ENCODE results near the gene NFILZ. TPM values are rescaled to one million over a fixed set of nuclear protein-coding genes. Genes with fewer than 3 reads are reported as not detected.
A peak's percentile ranks its signal among the peaks of the same experiment; 100 is the strongest.

The NFILZ gene
- total RNA-seq, 2 experiments from 2014 or later: not detected

DNA sequence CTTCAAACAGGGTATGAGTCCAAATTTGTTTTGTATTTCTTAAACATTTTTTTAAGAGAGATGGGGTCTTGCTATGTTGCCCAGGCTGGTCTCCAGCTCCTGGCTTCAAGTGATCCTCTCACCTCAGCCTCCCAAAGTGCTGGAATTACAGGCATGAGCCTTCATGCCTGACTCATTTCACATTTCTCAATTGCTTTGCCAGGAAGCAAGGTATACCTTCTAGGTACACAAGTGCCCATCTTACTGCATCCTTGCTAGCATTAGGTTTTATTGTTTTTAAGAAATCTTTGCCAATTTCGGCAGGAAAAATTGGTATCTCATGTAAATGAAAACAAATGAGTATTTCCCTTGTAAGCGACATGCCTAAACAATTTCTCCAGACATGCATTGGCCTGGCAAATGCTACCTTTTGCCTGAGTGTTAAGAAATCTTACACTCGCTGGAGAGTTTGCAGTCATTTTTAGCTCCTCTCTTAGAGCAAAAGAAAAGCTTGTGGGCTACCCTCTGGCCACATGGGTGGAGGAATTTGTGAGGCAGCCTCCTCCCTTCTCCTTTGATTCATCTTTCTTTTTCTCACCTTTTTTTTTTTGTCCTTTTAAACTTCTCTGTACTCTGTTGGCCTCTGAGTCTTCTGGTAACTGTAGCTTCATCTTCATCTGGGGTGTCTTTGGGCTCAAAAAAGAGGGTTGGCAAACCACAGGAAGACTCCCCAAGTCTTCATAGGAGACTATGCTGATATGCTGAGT lies 35.2 kb downstream of the NFILZ start:
- H3K27me3 Mint-ChIP-seq: peaks cover 8% of the 10 kb centered on the region
- H3K36me3 Mint-ChIP-seq: peaks cover 3% of the 10 kb centered on the region
- peak; percentile 63 for ATAC-seq (ENCODE audit: low read depth)
- peaks cover 52% of the 10 kb centered on the region for H3K4me1 Mint-ChIP-seq
- peak overlapping the region; percentile 68 for H3K27ac Mint-ChIP-seq
- H3K4me3 Mint-ChIP-seq: peak overlapping the region; percentile 36
- H3K9me3 Mint-ChIP-seq: peaks cover 5% of the 10 kb centered on the region
- no peak for DNase-seq
- POLR2A ChIA-PET: interaction anchor here (0.6 to 1.0 kb wide), 3 partner anchors 9 to 33 kb away, joined by 3 to 4 read pairs (median 3); no protein-coding TSS in a partner anchor

DNA sequence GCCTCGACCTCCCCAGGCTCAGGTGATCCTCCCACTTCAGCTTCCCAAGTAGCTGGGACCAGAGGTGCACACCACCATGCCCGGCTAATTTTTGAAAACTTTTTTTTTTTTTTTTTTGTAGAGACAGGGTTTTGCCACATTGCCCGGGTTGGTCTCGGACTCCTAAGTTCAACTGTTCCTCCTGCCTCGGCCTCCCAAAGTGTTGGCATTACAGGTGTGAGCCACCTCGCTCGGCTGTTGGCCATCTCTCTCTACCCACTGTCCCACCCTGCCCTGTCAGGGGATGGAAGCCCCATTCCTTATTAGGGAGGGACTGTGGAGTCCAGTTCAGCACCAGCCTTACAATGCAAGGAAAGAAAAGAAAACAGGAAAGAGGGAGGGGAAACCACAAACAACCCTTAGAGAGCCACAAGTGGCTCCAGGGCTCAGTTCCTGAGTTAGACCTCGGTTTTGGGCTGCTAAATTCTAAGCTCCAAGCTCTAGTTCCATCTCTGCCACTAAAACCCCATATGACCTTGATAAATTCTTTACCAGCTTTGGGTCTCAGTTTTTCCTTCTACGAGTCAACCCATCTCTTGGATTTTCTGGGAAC lies 36.5 kb downstream of the NFILZ start:
- Mint-ChIP-seq H3K4me1 (peaks cover 63% of the 10 kb centered on the region), H3K9me3 (peaks cover 5% of the 10 kb centered on the region), H3K27ac (peak overlapping the region; percentile 56), H3K36me3 (peaks cover 3% of the 10 kb centered on the region), H3K4me3 (peak overlapping the region; percentile 63), H3K27me3 (peaks cover 3% of the 10 kb centered on the region)
- no peak for ATAC-seq (ENCODE audit: low read depth)
- POLR2A ChIA-PET: no interaction called here
- DNase-seq: no peak

DNA sequence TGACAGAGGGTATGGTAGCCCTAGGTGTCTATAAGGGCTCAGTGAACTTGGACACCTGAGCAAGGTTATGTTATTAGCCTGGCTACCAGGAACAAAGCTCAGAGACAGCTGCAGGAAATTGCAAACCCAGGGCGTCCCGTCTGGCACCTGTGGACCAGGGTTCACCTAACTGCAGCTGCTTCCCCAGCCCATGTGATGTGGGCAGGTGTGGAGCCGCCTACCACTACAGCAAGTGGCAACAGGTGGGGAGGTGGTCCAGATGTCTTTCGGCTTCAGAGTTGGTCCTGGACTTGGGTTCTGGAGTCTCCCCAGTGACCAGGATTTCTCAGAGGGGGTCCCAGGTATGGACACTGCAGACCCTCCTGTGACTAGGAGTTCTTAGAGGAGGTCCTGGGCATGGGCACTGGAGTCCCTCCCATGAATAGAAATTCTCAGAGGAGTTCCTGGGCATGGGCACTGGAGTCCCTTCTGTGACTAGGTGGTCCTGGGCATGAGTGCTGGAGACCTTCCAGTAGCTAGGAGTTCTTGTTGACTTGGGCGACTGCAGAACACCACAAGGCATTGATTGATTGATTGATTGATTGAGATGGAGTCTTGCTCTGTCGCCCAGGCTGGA lies 43.0 kb downstream of the NFILZ start:
- Mint-ChIP-seq H3K27ac (no peak overlapping the region), H3K4me3 (no peak overlapping the region), H3K4me1 (peaks cover 45% of the 10 kb centered on the region), H3K9me3 (peaks cover 13% of the 10 kb centered on the region), H3K36me3 (peaks cover under 1% of the 10 kb centered on the region), H3K27me3 (peaks cover 16% of the 10 kb centered on the region)
- POLR2A ChIA-PET: interaction anchor here (0.7 kb wide), 1 partner anchor 15 kb away, joined by 3 read pairs; no protein-coding TSS in a partner anchor
- ATAC-seq (ENCODE audit: low read depth): no peak
- no peak for DNase-seq

DNA sequence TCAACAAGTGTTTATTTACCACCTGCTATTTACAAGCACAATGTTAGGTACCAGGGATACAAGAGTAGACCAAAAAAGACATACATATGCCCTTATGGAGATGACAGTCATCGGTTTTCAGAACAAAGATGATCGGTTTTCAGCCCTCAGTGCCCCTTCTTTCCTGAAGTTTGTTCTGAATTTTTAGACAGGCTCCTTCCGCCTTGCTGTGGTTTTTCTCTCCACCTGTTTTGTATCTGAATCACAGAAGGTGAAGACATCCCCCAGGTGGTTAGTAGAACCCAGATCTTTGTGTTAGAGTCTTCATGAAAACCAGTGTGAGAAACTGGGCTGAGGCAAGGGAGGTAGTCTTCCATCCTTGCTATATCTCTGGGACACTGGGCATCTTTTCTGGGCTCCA lies 44.6 kb downstream of the NFILZ start:
- Mint-ChIP-seq H3K4me3 (no peak overlapping the region), H3K27me3 (peaks cover 16% of the 10 kb centered on the region), H3K4me1 (peaks cover 35% of the 10 kb centered on the region), H3K9me3 (peaks cover 12% of the 10 kb centered on the region), H3K36me3 (no peaks in the 10 kb centered on the region), H3K27ac (no peak overlapping the region)
- POLR2A ChIA-PET: no interaction called here
- DNase-seq (no peak), ATAC-seq (ENCODE audit: low read depth) (no peak)

DNA sequence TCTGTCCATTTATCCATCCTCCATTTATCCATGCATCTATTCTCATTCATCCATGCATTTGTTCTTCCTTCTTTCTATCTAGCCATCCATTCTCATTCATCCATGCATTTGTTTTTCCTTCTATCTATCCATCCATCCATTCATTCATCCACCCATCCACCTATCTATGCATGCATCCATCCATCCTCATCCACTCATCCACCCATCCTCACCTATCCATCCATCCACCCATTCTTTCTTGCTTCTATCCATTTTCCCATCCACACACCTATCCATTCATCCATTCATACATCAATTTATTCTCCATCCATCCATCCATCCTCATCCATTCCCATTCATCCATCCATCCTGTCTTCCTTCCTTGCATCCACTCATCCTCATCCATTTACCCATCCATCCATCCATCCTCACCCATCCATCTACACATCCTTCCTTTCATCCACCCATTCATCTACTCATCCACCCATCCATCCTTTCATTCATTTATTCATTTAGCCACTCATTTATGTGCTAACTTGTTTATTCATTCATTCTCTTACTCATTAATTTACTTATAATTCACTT lies 47.9 kb downstream of the NFILZ start:
- H3K36me3 Mint-ChIP-seq: no peaks in the 10 kb centered on the region
- POLR2A ChIA-PET: no interaction called here
- DNase-seq (no peak), ATAC-seq (ENCODE audit: low read depth) (no peak)
- no peak overlapping the region for H3K4me3 Mint-ChIP-seq
- peaks cover 24% of the 10 kb centered on the region for H3K27me3 Mint-ChIP-seq
- H3K27ac Mint-ChIP-seq: no peak overlapping the region
- H3K9me3 Mint-ChIP-seq: peaks cover 22% of the 10 kb centered on the region
- H3K4me1 Mint-ChIP-seq: peaks cover 32% of the 10 kb centered on the region

Other genes starting within 250 kb of the NFILZ start
- 100 to 1,000 TPM in 1 of 2 experiments, 10 to 100 TPM in 1; 98.8 to 103 TPM for gene RAB11B, start 240.3 kb upstream of the NFILZ start, total RNA-seq
- gene MARCHF2, start 217.3 kb upstream of the NFILZ start, total RNA-seq: 10 to 100 TPM; 23.9 to 25.0 TPM
- gene HNRNPM, start 185.7 kb upstream of the NFILZ start, total RNA-seq: 100 to 1,000 TPM; 188 to 198 TPM
- 1 to 10 TPM; 2.3 to 2.5 TPM for gene PRAM1, start 128.0 kb upstream of the NFILZ start, total RNA-seq
- gene ZNF414, start 116.5 kb upstream of the NFILZ start, total RNA-seq: 10 to 100 TPM; 38.2 to 40.5 TPM
- 100 to 1,000 TPM; 306 to 332 TPM for gene MYO1F, start 53.2 kb upstream of the NFILZ start, total RNA-seq
- gene ADAMTS10, start 19.9 kb upstream of the NFILZ start, total RNA-seq: 10 to 100 TPM; 40.3 to 41.3 TPM
- gene ACTL9, start 68.2 kb downstream of the NFILZ start, total RNA-seq: not detected
- gene OR2Z1, start 91.0 kb downstream of the NFILZ start, total RNA-seq: not detected
- gene ZNF558, start 201.7 kb downstream of the NFILZ start, total RNA-seq: 10 to 100 TPM; 35.0 to 36.4 TPM
- not detected for gene MBD3L1, start 201.7 kb downstream of the NFILZ start, total RNA-seq

Measured in activated naive CD8-positive, alpha-beta T cell treated with anti-CD3 and anti-CD28 coated beads, Interleukin-2, amount 10 ng/mL, durations not matched to agents 7 days and 5 days (primary cell).